ENCODE measurements around the gene EPB41L5. TPM values are rescaled to one million over a fixed set of nuclear protein-coding genes. Genes with fewer than 3 reads are reported as not detected.
"Not testable (repeated sequence)": the region's sequence is repeated elsewhere in the genome, so short reads cannot be mapped to it uniquely, and the experiment has no call there.

The EPB41L5 gene
- total and polyA plus RNA-seq, 4 donors: 19.7 to 88.4 (median 30.3) TPM

GRCh38 chr2:120018549-120018948 is 5.7 kb downstream of the EPB41L5 start (continued):
- TF ChIP-seq ZBTB33 (IDR thresholded peaks at IDR 0.05) (no peak), CTCF (IDR thresholded peaks at IDR 0.05; ENCODE audit: low read depth, low read length, missing input control) (no peak)

- Histone ChIP-seq H3K27ac (ENCODE audit: low read depth in 1 of 2, low read length in 2 of 2) (no peak overlapping the region), H3K4me3 (ENCODE audit: low read depth in 1 of 3, low read length in 3 of 3) (no peak overlapping the region), H3K27me3 (ENCODE audit: control insufficient read depth in 4 of 4, insufficient read depth in 4 of 4, low read length in 3 of 4) (no peaks in the 10 kb centered on the region), H3K9ac (ENCODE audit: low read depth in 1 of 2, low read length in 2 of 2) (no peak overlapping the region), H3K36me3 (ENCODE audit: control insufficient read depth in 4 of 4, insufficient read depth in 3 of 4, low read depth in 1 of 4, low read length in 3 of 4) (peaks cover 0 to 2% (median 0%) of the 10 kb centered on the region in 4 donors), H3K4me1 (ENCODE audit: control insufficient read depth in 4 of 4, insufficient read depth in 4 of 4, low read length in 3 of 4) (peaks cover 0 to 15% (median 9%) of the 10 kb centered on the region in 4 donors), H3K9me3 (ENCODE audit: control insufficient read depth in 4 of 4, low read length in 3 of 4) (no peaks in the 10 kb centered on the region)
- DNase-seq (ENCODE audit: low spot score): no peak
- TF ChIP-seq EGR1 (IDR thresholded peaks at IDR 0.05; ENCODE audit: low read depth in 2 of 2): no peak
- TF ChIP-seq TAF1 (conservative IDR thresholded peaks at IDR 0.05): no peak
- TF ChIP-seq YY1 (IDR thresholded peaks at IDR 0.05): no peak
- no peak for TF ChIP-seq MAX (IDR thresholded peaks at IDR 0.05)
- TF ChIP-seq FOXA1 (IDR thresholded peaks at IDR 0.05): no peak
- TF ChIP-seq NR2F2 (IDR thresholded peaks at IDR 0.05): no peak
- TF ChIP-seq JUND (IDR thresholded peaks at IDR 0.05): no peak
- no peak for TF ChIP-seq CTCF (IDR thresholded peaks at IDR 0.05; ENCODE audit: low read depth, low read length, missing input control)
- WGBS: 94% methylated on average over 1 of the region's 1 CpG
These were observed 7.7 kb downstream of the EPB41L5 start for GRCh38 chr2:120020554-120020953.

GRCh38 chr2:120022505-120022904 is 9.6 kb downstream of the EPB41L5 start:
- not testable (repeated sequence) for H3K4me1 ChIP-seq (ENCODE audit: control insufficient read depth in 4 of 4, insufficient read depth in 4 of 4, low read length in 3 of 4); H3K9me3 ChIP-seq (ENCODE audit: control insufficient read depth in 4 of 4, low read length in 3 of 4); H3K36me3 ChIP-seq (ENCODE audit: control insufficient read depth in 4 of 4, insufficient read depth in 3 of 4, low read depth in 1 of 4, low read length in 3 of 4); H3K27me3 ChIP-seq (ENCODE audit: control insufficient read depth in 4 of 4, insufficient read depth in 4 of 4, low read length in 3 of 4); DNase-seq (ENCODE audit: low spot score); H3K27ac ChIP-seq (ENCODE audit: low read depth in 1 of 2, low read length in 2 of 2); H3K9ac ChIP-seq (ENCODE audit: low read depth in 1 of 2, low read length in 2 of 2); H3K4me3 ChIP-seq (ENCODE audit: low read depth in 1 of 3, low read length in 3 of 3)
- 98% methylated on average over 1 of the region's 1 CpG for WGBS

- no peak overlapping the region for H3K9ac ChIP-seq (ENCODE audit: low read depth in 1 of 2, low read length in 2 of 2)
- H3K4me3 ChIP-seq (ENCODE audit: low read depth in 1 of 3, low read length in 3 of 3): no peak overlapping the region
- H3K4me1 ChIP-seq (ENCODE audit: control insufficient read depth in 4 of 4, insufficient read depth in 4 of 4, low read length in 3 of 4): peaks cover 0 to 4% (median under 1%) of the 10 kb centered on the region in 4 donors
- no peak overlapping the region for H3K27ac ChIP-seq (ENCODE audit: low read depth in 1 of 2, low read length in 2 of 2)
- H3K27me3 ChIP-seq (ENCODE audit: control insufficient read depth in 4 of 4, insufficient read depth in 4 of 4, low read length in 3 of 4): no peaks in the 10 kb centered on the region
- no peak for TF ChIP-seq MAX (IDR thresholded peaks at IDR 0.05)
- no peak for TF ChIP-seq FOXA1 (IDR thresholded peaks at IDR 0.05)
- peak; percentile 9 for TF ChIP-seq CTCF (IDR thresholded peaks at IDR 0.05; ENCODE audit: low read depth, low read length, missing input control)
- 97% methylated on average over 2 of the region's 2 CpGs for WGBS
- no peaks in the 10 kb centered on the region for H3K9me3 ChIP-seq (ENCODE audit: control insufficient read depth in 4 of 4, low read length in 3 of 4)
- H3K36me3 ChIP-seq (ENCODE audit: control insufficient read depth in 4 of 4, insufficient read depth in 3 of 4, low read depth in 1 of 4, low read length in 3 of 4): no peaks in the 10 kb centered on the region
- no peak for DNase-seq (ENCODE audit: low spot score)
These were observed 14.0 kb downstream of the EPB41L5 start for GRCh38 chr2:120026890-120027289.

All from liver (tissue), 9 donors.